GM10266 (cell line): ENCODE results near the gene PDPN.

Experiments
- DNase-seq: peaks from one replicate; pipeline ENCODE4 v3.0.0; 2012; ENCODE audit errors: extremely low spot score
- TF ChIP-seq, protein P1 (sequence below): IDR thresholded peaks from 2 replicates; pipeline ENCODE4 v1.5.1; 2012; ENCODE audit warnings: mild to moderate bottlenecking, low read depth; ENCODE audit not compliant: control insufficient read depth, insufficient read depth; ENCODE audit errors: missing control alignments

The PDPN gene

DNA sequence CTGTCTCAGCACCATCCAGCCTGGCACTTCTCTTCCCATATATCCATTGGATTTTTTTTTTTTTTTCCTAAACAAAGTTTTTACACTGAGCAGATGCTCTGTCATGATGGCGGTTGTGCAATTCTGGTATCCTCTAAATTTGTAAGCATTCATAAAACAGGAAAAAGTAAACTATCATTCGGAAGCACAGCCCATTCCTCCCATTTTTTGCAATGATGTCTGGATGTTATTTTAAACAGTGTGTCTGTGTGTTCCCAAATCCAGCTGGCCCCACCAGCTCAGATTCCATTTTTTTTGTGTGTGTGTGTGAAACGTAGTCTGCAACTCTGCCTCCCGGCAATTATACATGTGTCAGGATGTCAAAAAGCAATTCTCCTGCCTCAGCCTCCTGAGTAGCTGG is 33.5 kb downstream of the PDPN start:
- DNase-seq, result no peak
- TF ChIP-seq, protein P1, sequence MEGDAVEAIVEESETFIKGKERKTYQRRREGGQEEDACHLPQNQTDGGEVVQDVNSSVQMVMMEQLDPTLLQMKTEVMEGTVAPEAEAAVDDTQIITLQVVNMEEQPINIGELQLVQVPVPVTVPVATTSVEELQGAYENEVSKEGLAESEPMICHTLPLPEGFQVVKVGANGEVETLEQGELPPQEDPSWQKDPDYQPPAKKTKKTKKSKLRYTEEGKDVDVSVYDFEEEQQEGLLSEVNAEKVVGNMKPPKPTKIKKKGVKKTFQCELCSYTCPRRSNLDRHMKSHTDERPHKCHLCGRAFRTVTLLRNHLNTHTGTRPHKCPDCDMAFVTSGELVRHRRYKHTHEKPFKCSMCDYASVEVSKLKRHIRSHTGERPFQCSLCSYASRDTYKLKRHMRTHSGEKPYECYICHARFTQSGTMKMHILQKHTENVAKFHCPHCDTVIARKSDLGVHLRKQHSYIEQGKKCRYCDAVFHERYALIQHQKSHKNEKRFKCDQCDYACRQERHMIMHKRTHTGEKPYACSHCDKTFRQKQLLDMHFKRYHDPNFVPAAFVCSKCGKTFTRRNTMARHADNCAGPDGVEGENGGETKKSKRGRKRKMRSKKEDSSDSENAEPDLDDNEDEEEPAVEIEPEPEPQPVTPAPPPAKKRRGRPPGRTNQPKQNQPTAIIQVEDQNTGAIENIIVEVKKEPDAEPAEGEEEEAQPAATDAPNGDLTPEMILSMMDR, result no peak

DNA sequence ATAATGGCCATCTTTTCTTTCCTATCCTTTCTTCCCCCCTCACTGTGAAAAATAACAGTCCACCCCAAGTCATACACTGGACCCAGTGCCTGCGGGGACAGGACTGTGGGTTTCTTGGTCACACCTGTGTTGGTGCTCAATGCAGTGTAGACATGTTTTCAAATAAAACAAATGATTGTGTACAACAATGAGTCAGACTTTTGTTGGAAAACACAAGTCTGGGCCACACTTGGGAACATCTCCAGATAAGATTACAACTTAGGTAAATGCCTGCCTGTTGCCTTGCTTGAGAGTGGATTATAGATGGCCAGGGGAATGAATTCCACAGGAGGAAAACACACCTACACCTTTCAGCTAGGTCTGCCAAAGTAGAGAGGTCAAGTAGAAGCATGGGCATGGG is 34.1 kb downstream of the PDPN start:
- DNase-seq, result no peak
- TF ChIP-seq, protein P1, result no peak

GRCh38 chr1:13618483-13618882 is 34.9 kb downstream of the PDPN start:
- no peak for DNase-seq
- TF ChIP-seq, protein P1, result no peak

GRCh38 chr1:13619909-13620308 is 36.3 kb downstream of the PDPN start:
- DNase-seq, result no peak
- TF ChIP-seq, protein P1, result no peak

DNA sequence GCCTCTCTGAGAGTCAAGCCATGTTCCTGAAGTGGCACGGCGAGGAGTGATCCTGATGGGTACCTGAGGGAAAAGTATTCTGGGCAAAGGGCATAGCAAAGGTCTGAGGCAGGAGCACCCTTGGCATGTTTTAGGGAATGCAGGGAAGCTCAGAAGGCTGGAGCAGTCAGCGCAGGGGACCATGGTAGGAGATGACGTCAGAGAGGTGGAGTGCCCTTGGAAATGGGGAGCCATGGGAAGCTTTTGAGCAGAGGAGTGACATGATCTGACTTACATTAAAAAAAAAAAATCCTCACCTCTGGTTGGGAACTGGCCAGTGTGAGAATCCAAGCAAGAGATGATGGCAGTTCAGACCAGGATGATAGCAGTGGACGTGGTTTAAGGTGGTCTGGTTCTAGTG is 37.2 kb downstream of the PDPN start:
- TF ChIP-seq, protein P1, result no peak
- DNase-seq, result no peak

- TF ChIP-seq, protein P1, result no peak
- DNase-seq, result no peak
Measured at GRCh38 chr1:13622446-13622845, 38.8 kb downstream of the PDPN start.

DNA sequence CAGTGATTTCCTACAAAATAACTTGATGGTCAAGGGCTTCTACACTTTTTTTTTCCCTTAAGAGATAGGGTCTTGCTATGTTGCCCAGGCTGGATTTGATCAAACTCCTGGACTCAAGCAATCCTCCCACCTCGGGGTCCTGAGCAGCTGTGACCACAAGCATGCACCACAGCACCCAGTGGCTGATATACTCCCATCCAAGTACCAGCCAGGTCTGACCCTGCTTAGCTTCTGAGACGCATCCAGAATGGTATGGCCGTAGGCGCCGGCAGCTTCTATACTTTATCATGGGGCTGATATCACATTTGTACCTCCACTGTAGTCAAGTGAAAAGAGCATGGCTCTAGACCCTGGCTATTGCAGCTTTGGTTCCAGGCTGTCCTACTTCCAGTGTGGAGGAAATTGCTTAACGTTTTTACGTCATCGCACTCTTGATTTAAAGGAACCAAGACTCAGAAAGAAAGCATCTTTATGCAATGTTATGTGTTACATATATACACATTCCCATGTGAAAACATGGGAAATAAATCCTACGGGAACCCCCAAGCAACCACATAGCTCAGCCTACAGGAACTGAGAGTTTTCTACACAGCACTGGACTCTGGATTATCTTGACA is 39.5 kb downstream of the PDPN start:
- TF ChIP-seq, protein P1, result no peak
- no peak for DNase-seq
